Measurements from ENCODE around the gene TLCD4.
"Not testable (repeated sequence)": the region's sequence is repeated elsewhere in the genome, so short reads cannot be mapped to it uniquely, and the experiment has no call there.

TLCD4 gene, protein sequence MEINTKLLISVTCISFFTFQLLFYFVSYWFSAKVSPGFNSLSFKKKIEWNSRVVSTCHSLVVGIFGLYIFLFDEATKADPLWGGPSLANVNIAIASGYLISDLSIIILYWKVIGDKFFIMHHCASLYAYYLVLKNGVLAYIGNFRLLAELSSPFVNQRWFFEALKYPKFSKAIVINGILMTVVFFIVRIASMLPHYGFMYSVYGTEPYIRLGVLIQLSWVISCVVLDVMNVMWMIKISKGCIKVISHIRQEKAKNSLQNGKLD

DNA sequence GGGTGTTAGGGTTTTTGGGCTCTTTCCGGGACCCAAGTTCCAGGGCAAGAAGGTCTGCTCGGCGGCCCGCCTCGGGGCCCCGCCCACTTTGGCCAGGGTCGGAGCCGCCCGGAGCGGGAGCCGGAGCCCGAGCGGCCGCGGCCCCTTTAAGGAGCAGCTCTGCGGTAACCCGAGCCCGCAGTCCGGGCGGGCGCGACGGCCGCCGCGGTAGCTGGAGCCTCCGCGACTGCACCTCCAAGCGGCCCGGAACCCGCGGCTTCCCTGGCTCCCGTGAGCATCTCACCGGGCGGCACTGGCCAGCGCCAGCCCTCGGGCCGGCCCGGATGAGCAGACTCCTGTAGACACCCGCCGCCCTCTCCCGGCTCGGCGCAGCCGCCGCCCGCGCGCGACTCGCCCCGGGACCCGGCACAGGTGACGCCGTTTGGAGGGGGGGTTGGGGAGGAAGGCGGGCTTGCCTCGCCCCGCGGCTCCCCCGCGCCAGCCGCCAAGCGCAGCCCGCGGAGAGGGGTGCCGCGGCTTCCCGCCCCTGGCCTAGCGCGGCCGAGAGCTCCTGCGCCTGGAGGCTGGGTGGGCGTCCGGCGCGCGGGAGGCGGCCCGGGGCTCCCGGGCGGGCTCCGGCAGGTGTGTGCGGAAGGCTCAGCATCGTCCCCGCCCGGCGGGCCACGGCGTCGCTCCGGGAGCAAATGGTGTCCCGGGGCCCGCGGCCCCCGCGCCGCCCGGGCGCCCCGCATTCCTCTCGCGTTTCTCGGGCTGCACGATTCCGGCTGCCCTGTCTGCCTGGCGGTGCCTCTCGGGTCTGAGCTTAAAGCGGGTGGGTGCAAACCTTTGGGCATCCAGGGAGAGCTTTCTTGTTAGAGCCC lies at the start of gene TLCD4:
TSS of gene TLCD4 (plus strand) at position 149 of the 860 bp plus-strand sequence. CDS start 26,547 bp downstream, outside the sequence.
- DNase-seq (ENCODE audit: low read depth): peak; percentile 39

DNA sequence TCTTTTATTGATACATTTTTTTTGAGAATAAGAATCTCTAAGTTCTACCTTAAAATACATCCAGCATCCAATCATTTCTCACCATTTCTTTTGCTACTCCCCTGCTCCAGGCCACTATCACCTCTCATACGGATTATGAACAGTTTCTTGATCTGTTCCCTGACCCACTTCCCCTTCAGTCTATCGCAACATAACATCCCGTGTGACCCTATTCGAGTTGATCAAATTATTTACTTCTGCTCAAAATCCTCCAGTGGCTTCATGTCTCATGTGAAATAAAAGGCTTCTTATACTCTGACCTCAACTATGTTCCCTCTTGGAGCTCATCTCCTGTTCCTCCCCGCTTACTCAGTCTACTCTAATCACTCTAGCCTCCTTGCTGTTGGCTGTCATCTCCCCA lies 49.6 kb upstream of the TLCD4 start:
- no peak for DNase-seq (ENCODE audit: low read depth)

DNA sequence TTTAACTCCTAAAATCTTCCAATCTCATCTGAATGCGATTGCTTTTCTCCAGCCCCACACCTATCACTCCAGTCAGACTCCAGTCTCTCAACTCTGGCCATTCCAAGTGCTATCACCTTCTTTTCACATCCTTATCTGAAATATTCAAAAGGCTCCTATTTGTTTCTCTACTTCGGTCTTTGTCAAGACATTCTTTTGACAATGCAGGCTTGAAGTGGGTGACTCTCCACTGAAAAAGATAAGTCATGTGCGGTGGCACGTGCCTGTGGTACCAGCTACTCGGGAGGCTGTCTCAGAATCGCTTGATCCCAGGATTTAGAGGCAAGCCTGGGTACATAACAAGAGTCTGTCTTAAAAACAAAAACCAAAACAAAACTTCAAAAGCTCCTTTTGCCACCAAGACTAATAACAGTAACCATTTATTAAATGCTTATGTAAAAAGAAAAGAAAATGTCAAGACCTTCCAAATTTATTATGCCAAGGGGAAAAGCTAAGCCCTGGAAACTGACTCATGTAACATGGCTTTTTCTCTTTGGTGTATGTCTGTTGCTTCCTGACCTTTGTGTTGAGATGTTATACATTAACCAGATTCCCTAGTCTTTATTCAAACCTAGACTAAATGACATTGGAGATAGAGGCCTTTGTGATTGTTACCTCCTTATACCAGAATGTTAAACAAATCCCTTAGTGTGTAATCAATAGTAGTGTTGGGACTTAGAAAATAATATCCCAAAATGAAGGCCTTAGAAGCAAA lies 48.0 kb upstream of the TLCD4 start:
- no peak for DNase-seq (ENCODE audit: low read depth)

DNA sequence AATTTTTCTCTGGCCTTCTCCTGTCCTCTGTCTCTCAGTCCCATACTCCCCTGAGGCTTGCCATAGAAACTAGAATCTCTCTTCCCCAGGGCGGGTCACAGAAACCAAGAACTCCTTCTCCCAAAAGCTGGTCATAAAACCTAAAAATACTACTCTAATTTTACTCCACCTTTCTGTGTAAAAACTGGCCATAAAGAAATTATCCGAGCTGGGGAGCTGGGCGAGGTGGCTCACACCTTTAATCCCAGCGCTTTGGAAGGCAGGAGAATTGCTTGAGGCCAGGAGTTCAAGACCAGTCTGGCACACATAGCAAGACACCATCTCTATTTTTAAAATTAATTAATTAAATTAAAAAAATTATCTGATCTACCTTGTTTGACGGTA lies 47.5 kb upstream of the TLCD4 start:
- no peak for DNase-seq (ENCODE audit: low read depth)

DNA sequence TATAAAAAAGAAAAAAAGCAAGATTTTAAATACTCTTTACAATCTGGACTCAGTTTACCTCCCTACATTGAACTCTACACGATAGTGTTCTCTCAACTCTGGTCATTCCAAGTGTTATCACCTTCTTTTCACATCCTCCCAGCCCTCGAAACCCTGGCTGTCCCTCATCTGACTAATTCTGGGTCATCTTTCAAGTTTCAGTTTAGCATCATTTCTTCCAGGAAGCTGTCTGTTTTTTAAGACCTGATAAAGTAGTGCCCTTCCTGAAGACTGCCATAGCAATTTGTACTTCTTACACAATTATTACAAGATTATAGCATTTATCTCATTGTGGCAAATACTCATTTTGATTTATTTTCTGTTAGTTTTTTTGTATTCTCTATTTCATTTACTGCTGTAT lies 45.6 kb upstream of the TLCD4 start:
- no peak for DNase-seq (ENCODE audit: low read depth)

DNA sequence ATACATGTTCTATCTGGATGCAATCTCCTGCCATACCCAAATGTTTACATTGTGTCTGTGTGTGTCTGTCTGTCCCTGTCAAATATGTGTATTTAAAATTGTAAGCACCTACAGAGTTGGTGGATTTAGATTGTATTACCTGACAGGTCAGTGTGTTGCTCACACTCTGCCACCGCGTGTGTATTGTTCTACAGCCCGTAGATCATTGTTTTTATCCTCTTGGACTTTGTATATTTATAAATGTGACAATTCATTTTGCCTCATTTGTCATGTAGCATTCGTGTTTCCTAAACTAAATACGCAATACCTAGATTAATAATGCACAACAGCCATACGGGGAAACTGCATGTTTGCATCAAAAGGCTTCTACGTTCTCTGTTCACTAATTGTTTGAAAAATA lies 45.0 kb upstream of the TLCD4 start:
- DNase-seq (ENCODE audit: low read depth): no peak

DNA sequence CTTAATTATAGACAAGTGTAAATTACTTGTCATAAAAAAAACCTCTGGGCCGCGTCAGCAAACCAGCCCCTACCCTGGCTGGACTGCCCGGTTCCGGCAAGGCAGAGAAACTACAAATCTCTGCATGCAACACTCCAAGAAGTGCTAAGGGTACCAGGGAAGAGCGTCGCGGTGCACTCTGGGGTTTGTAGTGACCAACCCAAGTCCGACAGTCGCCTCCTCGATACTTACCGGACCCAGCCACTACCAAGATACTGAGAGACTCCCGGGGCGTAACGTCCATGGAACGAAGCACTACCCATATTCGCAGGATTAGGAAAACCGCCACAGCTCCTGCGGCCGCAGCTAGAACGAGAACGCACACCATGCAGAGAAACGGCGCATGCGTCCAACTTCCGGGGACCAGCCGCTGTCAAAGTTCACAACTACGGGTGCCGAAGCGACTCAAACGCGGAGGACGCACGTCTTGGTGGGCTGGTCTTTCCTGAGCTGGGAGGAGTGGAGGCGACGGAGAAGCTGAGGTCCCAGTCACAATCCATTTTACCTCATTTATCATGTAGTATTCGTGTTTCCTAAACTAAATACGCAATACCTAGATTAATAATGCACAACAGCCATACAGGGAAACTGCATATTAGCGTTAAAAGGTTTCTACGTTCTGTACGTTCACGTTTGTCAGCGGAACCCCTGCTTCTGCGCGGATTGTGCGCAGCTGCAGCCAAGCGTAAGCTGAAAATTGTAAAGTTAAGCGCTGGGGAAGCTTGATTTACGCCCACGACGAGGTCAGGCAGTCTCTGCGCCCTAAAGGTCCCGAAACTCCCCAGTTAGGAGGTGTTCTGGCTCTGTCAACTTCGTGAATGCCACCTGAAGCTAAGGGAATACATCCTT lies 44.4 kb upstream of the TLCD4 start, which contains the start of gene ALG14:
TSS of gene ALG14 (minus strand) at position 420 of the 888 bp plus-strand sequence. CDS start at position 367, 53 bp downstream.
- peak; percentile 94 for DNase-seq (ENCODE audit: low read depth)

DNA sequence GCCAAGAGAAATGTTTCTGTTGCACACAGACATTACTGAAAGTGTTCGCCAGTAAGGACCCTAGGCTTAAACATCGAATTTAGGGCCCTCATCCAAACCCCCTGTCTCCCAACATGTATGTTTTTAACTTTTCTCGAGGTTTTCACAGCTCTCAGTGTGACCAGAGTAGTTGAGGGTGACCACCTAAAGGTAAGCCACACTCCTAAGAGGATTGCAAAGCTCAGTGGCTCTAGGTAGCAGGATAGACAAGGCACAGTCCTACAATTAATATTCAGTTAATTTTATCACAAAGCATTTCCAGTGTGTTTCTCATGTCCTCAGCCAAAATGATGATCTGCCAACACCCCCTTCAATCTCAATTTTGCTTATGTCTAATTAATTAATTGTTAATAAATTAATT lies 43.7 kb upstream of the TLCD4 start:
- DNase-seq (ENCODE audit: low read depth): no peak

DNA sequence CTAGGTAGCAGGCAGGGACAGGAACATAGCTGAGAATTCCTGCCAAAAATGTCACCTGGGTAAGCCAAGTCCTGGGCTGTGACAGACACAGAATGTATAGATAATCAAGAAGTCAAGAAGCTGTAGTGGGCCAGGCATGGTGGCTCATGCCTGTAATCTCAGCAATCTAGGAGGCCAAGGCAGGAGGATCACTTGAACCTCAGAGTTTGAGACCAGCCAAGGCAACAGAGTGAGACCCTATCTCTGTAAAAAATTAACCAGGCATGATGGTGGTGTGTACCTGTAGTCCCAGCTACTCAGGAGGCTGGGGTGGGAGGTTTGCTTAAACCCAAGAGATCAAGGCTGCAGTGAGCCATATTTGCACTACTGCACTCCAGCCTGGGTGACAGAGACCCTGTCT lies 41.1 kb upstream of the TLCD4 start:
- no peak for DNase-seq (ENCODE audit: low read depth)

DNA sequence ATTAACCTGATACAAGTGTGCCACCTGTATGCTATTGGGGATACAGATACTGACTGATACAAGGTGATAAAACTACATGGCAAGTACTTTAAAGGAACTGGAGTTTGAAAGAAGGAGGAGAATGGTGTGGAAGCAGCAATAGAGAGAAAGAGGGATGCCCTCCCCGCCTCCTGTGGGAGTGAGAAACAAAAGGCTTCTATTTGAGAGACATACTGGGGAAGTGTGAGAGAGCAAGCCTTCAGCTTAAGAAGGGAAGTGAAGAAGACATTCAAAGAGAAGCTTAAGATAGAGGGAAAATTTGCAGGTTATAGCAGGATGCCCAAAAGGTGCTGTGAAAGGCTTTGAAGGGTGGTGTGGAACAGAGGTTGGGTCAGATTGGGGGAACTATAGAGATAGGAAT lies 36.7 kb upstream of the TLCD4 start:
- DNase-seq (ENCODE audit: low read depth): no peak

DNA sequence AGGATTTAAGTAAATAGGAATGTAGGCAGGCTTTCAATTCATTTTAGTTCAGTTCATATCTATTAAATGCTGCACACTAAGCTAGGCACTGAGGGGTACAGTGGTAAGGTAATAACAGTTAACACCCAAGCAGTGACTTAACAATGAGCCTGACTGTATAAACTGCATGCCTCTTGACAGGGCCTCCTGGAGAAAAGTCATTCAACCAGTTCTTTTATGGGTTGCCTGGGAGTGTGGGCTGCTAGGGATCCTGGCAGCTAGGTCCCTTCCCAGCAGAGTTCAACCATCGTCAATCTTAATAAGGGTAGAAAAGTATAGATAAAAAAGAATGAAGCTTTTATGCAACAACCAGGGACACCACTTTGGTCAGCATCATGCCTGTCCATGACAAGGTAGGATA lies 36.3 kb upstream of the TLCD4 start:
- no peak for DNase-seq (ENCODE audit: low read depth)

DNA sequence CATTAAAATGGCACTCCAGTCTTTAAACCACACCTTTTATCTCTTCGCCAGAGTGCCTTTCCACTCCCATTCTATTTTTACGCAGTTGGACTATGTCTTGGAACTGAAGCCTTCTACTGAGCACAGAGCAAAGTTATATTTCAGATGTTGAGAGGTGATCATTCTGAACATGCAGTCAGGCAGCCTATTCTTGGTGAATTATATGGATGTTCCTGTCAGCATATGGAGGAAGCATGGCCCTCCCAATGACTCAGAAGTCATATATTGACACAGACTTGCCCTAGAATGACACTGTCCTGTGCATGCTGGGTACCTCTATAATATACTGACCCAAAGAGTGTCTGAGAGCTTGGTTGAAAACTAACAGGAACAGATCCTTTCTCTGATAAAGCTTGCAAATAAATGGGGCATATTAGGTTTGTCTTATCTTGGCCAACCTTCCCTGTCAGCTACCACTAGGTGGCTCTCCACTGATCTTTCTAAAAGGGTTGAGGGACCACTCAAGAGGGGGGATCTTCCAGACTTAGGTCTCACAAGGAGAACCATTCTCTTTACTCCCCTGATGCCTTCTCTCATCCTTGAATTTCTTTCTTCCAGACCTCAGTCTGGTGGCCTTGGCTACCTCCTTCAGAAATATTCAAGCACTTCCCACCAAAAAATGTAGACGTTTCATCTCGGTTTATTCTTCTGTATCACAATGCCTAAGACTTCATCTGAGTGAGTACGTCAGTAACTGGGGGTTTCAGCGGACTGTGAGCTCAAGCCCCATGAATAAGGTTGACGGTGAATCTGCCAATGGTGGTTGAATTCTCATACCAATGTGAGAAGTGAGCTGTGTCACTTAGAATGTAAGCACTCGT lies 32.6 kb upstream of the TLCD4 start:
- no peak for DNase-seq (ENCODE audit: low read depth)

DNA sequence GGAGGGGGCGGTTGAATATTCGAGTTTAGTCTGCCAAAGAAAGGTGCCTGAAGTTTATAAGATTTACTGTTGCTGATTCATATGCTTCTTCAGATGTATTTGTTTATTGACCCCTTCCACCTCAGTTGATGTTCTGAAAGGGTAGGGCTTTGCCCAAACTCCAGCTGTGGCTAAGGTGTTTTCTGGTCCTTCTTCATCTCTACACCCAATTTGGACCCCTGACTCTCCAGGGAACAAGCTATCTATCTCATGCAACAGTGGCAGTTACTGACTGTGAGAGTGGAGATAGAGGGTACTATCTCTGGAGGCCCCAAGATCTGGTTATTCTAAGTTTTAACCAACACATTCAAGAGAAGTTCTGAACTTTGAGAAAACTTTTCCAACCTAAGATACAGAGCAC lies 31.8 kb upstream of the TLCD4 start:
- DNase-seq (ENCODE audit: low read depth): no peak

DNA sequence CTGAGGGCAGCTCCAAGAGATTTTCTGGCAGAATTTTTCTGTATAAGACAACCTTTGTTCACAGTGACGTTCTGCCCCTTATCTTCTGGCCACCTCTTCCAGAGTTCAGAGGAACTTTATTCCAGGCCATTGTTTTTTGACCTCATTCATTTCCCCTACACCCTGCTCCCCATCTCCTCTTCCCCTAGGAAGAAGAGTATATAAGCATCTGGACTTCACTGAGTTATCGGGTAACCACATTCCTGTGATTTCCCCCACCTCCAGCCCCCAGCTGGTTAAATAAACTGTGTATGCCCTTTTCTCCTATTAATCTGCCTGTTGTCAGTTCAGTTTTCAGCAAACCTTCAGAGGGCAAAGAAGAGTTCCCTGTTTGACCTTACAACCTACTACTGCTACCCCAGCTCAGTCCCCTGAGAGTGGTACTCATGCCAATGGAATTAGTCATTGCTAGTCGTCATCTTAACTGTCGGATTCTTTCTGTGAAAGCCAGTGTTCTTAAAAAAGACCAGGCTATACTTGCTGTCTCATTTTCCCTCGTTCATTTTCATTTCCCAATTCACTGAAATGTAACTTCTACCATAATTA lies 30.1 kb upstream of the TLCD4 start:
- DNase-seq (ENCODE audit: low read depth): peak; percentile 96

DNA sequence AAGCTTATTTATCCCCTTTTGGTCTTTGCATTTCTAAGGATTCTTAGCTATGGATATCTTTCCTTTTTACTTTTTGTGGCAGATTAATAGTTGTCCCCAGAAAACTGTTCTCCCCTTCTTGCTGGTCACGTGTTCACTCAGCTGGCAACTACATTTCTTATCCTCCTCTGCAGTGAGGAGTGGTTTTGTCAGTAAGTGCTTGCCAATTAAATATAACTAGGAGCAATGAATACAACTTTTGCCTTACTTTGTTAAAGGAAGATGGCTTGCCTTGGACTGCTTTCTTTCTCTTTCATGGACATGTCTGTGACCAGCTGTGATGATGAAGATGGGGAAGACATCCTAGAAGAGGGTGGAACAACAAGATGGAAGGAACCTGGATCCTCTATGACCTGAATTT lies 28.9 kb upstream of the TLCD4 start:
- DNase-seq (ENCODE audit: low read depth): no peak

DNA sequence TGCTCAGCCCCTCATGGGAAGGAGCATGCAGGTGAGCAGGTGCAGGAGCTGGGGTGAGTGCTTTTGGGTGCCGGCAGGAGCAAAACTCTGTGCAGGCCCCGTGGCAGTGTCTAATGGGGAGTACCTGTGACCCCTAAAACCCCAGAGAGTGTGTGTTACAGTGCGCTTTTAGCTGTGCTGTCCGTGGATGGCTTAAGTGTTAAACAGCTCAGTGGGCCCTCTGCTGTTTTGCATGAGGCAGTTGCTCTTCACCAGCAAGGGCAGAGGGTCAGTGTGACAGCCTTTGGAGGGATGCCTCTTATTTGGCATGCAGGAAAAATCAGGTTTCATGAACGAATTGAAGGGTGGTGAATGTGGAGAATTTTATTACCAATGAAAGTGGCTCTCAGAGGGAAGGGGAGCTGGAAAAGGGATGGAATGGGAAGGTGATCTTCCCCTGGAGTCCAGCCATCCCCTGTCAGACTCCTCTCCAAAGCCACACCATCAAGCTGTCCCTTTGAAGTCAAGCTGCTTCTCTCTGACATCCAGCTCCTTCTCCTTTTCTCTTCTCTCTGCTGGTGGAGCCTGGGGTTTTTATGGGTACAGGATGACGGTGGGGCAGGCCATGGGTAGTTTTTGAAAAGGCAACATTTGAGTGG lies 27.4 kb upstream of the TLCD4 start:
- no peak for DNase-seq (ENCODE audit: low read depth)

DNA sequence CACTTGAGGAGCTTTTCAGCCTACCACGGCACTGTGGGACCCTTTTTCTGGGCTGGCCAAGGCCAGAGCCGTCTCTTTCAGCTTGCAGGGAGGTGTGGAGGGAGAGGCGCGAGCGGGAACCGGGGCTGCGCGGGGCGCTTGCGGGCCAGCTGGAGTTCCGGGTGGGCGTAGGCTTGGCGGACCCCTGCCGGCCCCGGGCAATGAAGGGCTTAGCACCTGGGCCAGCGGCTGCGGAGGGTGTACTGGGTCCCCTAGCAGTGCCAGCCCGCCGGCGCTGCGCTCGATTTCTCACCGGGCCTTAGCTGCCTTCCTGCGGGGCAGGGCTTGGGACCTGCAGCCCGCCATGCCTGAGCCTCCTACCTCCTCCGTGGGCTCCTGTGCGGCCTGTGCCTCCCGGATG lies 25.9 kb upstream of the TLCD4 start:
- DNase-seq (ENCODE audit: low read depth): not testable (repeated sequence)

DNA sequence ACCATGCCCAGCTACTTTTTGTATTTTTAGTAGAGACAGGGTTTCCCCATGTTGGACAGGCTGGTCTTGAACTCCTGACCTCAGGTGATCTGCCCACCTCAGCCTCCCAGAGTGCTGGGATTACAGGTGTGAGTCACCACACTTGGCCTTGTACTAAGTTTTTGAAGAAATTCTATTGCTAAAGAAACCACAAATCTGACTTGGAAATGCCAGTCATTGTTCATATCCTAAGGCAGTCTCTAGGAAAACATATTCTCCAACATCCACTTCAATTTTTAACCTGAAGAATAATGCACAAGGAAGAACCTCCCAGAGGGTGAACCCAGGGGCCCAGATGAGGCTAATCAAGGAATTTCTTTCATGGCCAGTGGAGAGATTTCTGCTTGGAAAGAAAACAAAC lies 24.3 kb upstream of the TLCD4 start:
- not testable (repeated sequence) for DNase-seq (ENCODE audit: low read depth)

DNA sequence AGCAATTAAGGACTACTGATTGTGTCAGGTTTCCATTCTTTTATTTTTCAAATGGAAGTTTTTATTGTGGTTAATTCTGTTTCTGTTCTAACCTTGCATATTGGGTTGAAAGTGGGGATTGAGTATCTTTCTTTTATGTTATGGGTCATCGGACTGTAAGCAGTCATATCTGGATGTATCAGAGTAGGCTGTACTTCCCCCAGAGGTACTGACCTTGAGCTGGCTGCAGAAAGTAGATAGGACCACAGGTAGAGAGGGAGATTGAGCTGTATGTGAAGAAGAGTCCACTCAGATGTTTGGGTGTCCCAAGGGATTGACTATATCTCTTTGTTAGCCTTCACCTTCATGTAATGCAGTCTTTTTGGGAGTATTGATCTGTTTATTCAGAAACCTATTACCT lies 23.9 kb upstream of the TLCD4 start:
- no peak for DNase-seq (ENCODE audit: low read depth)

DNA sequence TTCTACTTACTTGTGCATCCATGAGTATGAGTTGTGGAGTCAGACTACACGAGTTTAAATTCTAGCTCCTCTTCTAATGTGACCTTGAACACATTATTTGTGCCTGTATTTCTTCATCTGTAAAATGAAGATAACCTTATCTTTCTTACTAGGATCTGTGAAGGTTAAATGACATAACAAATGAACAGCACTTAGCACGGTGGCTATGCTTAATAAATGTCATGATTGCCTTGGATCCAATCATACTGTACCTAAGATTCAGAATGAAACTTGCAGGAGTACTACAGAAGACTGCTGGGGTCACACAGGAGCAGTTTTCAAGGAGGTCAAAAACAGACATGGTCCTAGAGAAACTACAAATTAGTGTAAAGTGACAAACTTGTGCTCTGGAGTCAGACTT lies 22.2 kb upstream of the TLCD4 start:
- DNase-seq (ENCODE audit: low read depth): no peak

Measured in HS-27A (cell line).